Choroid plexus epithelial cell (primary cell): ENCODE measurements around the gene POLR2I.

Experiments
- DNase-seq: peaks from one replicate; pipeline ENCODE4 v3.0.0-alpha.2; 2010; ENCODE audit warnings: low read depth
- H3K4me3 ChIP-seq: 2 replicates; pipeline ENCODE4 v1.5.1; 2011; ENCODE audit warnings: low read depth, mild to moderate bottlenecking, control low read depth, low read length, moderate library complexity
- CTCF ChIP-seq: conservative IDR thresholded peaks from 2 replicates; pipeline ENCODE4 v1.5.1; 2011; ENCODE audit warnings: low read depth, mild to moderate bottlenecking, control low read depth, inconsistent platforms, low read length, moderate library complexity

Gene POLR2I

GRCh38 chr19:36108684-36109083 lies 6.0 kb downstream of the POLR2I start:
- no peak overlapping the region for H3K4me3 ChIP-seq
- TF ChIP-seq CTCF, result no peak
- no peak for DNase-seq

GRCh38 chr19:36106991-36107390 lies 7.7 kb downstream of the POLR2I start:
- no peak overlapping the region for H3K4me3 ChIP-seq
- no peak for TF ChIP-seq CTCF
- no peak for DNase-seq

- no peak for TF ChIP-seq CTCF
- H3K4me3 ChIP-seq, result no peak overlapping the region
- no peak for DNase-seq
Observed at GRCh38 chr19:36106441-36106840, 8.2 kb downstream of the POLR2I start.

GRCh38 chr19:36103842-36104552 lies 10.7 kb downstream of the POLR2I start:
- DNase-seq, result peak; percentile 13
- no peak overlapping the region for H3K4me3 ChIP-seq
- no peak for TF ChIP-seq CTCF

GRCh38 chr19:36103040-36103626 lies 11.5 kb downstream of the POLR2I start:
- H3K4me3 ChIP-seq, result no peak overlapping the region
- DNase-seq, result no peak
- no peak for TF ChIP-seq CTCF

GRCh38 chr19:36101550-36102327 lies 12.9 kb downstream of the POLR2I start:
- no peak for TF ChIP-seq CTCF
- H3K4me3 ChIP-seq, result no peak overlapping the region
- no peak for DNase-seq
